Natural killer cell (primary cell): Measurements from ENCODE around the gene ZNF365. TPM values are rescaled to one million over a fixed set of nuclear protein-coding genes. Genes with fewer than 3 reads are reported as not detected.

ENCODE experiments used
- ATAC-seq, 3 donors: fragments of 150-1000 bp in 2 of 3; fragments of 200-7000 bp in 1 of 3; cut with Tn5 transposase; 1 replicate in 1 of 3; 2 replicates in 2 of 3; pipeline ENCODE4 v1.10.0; 2021; ENCODE audit warnings: mild to moderate bottlenecking in 2 of 3, moderate library complexity in 2 of 3
- DNase-seq, 2 donors: peaks; one replicate each; pipeline versions ENCODE4 v3.0.0 to v3.0.0-alpha.2; 2013 to 2021; ENCODE audit warnings: mixed read lengths in 1 of 2
- H3K27ac ChIP-seq: one replicate; pipeline ENCODE4 v1.5.1; 2013; ENCODE audit warnings: mild to moderate bottlenecking, low read length
- H3K27me3 ChIP-seq: one replicate; pipeline ENCODE4 v1.6.1; 2013; ENCODE audit warnings: low read length; ENCODE audit not compliant: control insufficient read depth, insufficient read depth
- H3K36me3 ChIP-seq: one replicate; pipeline ENCODE4 v1.6.1; 2013; ENCODE audit warnings: low read length; ENCODE audit not compliant: control insufficient read depth, insufficient read depth
- H3K4me1 ChIP-seq: one replicate; pipeline ENCODE4 v1.6.1; 2013; ENCODE audit warnings: low read length; ENCODE audit not compliant: control insufficient read depth, insufficient read depth
- H3K4me3 ChIP-seq: one replicate; pipeline ENCODE4 v1.5.1; 2013; ENCODE audit warnings: low read length
- H3K9me3 ChIP-seq: one replicate; pipeline ENCODE4 v1.6.1; 2013; ENCODE audit warnings: low read length; ENCODE audit not compliant: control insufficient read depth, insufficient read depth
- H3K27ac Mint-ChIP-seq, 2 donors: one replicate each; pipeline ENCODE4 v1.8.0; 2022; ENCODE audit warnings: mild to moderate bottlenecking in 2 of 2, mixed read lengths in 2 of 2, moderate library complexity in 1 of 2
- H3K27me3 Mint-ChIP-seq, 2 donors: one replicate each; pipeline ENCODE4 v1.8.0; 2022; ENCODE audit warnings: low read depth in 2 of 2, mixed read lengths in 2 of 2
- H3K36me3 Mint-ChIP-seq: one replicate; pipeline ENCODE4 v1.8.0; 2022; ENCODE audit warnings: mixed read lengths
- H3K4me1 Mint-ChIP-seq, 2 donors: one replicate each; pipeline ENCODE4 v1.8.0; 2022; ENCODE audit warnings: mixed read lengths in 2 of 2
- H3K4me3 Mint-ChIP-seq: one replicate; pipeline ENCODE4 v1.8.0; 2022; ENCODE audit warnings: mild to moderate bottlenecking, moderate library complexity, mixed read lengths
- H3K9me3 Mint-ChIP-seq, 2 donors: one replicate each; pipeline ENCODE4 v1.8.0; 2022; ENCODE audit warnings: mixed read lengths in 2 of 2
- WGBS: methylation state at CpG from one replicate; pipeline ENCODE4 v1.1.7; 2013; ENCODE audit warnings: missing lambda C conversion rate; ENCODE audit not compliant: insufficient coverage; 5-methylcytosine and 5-hydroxymethylcytosine counted together
- intact Hi-C: fragments of 100-400 bp; cut with micrococcal nuclease; formaldehyde crosslinking; loops from one replicate; pipeline ENCODE4 v1.14.2; 2022
- total RNA-seq, 4 donors: library from RNA; stranded (reverse); fragments of 120-200 nt in 1 of 4; gene quantifications; one replicate each; pipeline versions ENCODE4 v1.2.3 to v1.2.4, GENCODE V29; 2013 to 2022
- TF ChIP-seq, protein P1 (sequence below): fragments of 200-600 bp; IDR thresholded peaks from one replicate; pipeline ENCODE4 v1.8.0; 2022; ENCODE audit warnings: antibody characterized with exemption

The ZNF365 gene
- total RNA-seq, 3 donors from 2014 or later (not counting 1 experiment from before 2014, with no cell fraction given) = 4.0 to 8.0 (median 4.5) TPM

DNA sequence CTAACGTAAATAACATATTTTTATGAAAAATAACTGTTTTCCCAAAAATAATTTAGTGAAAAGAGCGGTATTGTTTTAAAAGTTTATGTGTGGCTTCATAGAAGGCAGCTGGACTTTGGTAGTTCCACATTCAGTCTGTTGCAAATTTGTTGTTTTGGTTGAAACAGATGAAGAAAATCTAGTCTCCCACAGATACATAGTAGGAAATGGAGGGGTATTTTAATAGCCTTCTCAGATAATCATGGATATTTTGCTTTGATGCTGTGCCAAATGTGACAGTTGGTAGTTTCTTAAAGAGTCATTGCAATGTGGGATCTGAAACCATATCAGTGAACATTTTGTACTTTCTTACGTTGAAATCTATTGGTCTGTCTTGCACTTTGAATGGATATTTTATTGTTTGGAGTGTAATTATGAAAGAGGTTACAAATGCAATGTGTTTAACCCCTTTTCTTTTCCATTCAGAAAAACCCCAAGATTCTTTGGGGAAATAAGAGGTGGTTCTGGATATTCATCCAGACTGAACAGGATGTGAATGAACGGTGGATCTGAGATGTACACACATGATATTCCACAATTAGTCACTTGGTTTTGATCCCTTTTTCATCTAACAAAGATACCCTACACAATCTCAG lies 10.4 kb downstream of the ZNF365 start:
- peak overlapping the region; percentile 75 to 80 for H3K27ac Mint-ChIP-seq
- H3K4me1 Mint-ChIP-seq = peaks cover 61 to 66% of the 10 kb centered on the region in 2 donors
- 39% methylated on average over 3 of the region's 4 CpGs for WGBS
- ATAC-seq (peak; percentile 1 to 6 (median 6)), DNase-seq (peak in 1 of 2 donors; percentile 25)
- H3K27me3 Mint-ChIP-seq = peaks cover 2 to 13% of the 10 kb centered on the region in 2 donors
- no peaks in the 10 kb centered on the region for H3K36me3 ChIP-seq
- TF ChIP-seq, protein P1, sequence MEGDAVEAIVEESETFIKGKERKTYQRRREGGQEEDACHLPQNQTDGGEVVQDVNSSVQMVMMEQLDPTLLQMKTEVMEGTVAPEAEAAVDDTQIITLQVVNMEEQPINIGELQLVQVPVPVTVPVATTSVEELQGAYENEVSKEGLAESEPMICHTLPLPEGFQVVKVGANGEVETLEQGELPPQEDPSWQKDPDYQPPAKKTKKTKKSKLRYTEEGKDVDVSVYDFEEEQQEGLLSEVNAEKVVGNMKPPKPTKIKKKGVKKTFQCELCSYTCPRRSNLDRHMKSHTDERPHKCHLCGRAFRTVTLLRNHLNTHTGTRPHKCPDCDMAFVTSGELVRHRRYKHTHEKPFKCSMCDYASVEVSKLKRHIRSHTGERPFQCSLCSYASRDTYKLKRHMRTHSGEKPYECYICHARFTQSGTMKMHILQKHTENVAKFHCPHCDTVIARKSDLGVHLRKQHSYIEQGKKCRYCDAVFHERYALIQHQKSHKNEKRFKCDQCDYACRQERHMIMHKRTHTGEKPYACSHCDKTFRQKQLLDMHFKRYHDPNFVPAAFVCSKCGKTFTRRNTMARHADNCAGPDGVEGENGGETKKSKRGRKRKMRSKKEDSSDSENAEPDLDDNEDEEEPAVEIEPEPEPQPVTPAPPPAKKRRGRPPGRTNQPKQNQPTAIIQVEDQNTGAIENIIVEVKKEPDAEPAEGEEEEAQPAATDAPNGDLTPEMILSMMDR = no peak
- H3K4me3 ChIP-seq = peak overlapping the region; percentile 8
- H3K9me3 Mint-ChIP-seq = no peaks in the 10 kb centered on the region
- peaks cover 8% of the 10 kb centered on the region for H3K36me3 Mint-ChIP-seq
- no peaks in the 10 kb centered on the region for H3K27me3 ChIP-seq
- H3K4me1 ChIP-seq = peaks cover 9% of the 10 kb centered on the region
- no peaks in the 10 kb centered on the region for H3K9me3 ChIP-seq
- peak overlapping the region; percentile 62 for H3K27ac ChIP-seq
- intact Hi-C loops = loop anchor here (1.0 to 5.0 kb wide), 8 partner anchors 122 to 482 kb away; partner anchors contain the start of gene ARID5B
- peak overlapping the region; percentile 82 for H3K4me3 Mint-ChIP-seq

DNA sequence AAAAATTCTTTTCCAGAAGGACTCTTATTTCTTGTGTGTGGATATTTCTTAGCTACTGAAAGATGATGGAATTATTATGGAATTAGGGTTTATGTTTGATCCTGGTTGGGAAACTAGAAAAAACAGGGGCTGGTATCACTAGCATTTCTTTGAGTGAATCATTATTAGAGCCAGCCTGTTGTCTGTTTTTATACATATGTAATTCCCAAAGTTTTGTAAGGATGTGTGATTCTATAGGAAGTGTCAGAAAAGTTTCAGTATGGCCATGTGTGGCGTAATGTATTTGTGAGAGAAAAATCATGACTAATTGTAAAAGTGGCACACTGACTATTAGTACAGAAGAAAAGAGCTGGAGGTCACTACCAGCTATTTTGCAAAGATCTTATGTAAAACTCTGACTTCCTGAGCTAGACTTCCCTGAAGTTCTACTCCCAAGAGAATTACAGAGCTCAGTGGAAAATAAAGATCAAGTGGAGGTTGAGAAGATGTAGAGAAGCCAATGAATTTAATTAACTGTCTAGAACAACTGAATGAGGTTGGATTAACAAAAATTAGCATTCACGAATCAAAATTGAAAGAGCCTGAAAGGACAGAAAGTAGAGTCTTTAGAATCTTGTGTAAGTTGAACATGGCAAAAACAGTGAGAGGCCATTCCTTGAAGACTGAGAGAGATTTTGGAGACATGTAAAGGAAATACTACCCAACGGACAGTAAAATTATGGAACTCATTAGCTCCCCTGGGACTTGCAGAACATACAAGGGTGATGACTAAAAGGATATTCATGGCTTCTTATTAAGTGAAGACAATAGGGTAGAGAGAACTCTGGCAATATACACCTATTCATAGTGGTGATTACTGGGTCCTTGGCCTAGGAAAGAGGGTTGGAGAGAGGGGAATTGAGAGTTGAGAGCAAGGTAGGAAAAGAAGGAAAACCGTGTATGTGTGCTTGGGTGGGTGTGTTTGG lies 12.5 kb downstream of the ZNF365 start:
- H3K27ac Mint-ChIP-seq = no peak overlapping the region
- no peaks in the 10 kb centered on the region for H3K9me3 ChIP-seq
- no peak for ATAC-seq

DNA sequence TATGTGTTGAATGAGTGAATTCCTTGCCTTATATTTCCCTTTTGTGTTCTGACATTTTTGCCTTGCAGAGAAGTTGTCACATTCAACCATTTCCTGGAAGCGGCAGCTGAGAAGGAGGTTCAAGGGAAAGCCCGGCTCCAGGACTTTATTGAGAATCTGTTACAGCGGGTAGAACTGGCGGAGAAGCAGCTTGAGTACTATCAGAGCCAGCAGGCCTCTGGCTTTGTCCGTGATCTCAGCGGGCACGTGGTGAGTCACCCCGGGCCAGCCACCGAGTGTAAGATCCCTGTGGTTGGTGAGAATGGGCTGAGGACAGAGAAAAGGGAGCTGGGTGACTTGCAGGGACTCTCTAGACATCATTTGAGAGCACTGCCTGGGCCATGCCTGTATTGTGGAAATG lies 14.2 kb downstream of the ZNF365 start:
- H3K4me1 Mint-ChIP-seq = peaks cover 37 to 40% of the 10 kb centered on the region in 2 donors
- no peak for DNase-seq
- Histone ChIP-seq H3K27me3 (no peaks in the 10 kb centered on the region), H3K36me3 (no peaks in the 10 kb centered on the region), H3K4me3 (no peak overlapping the region), H3K4me1 (peaks cover 3% of the 10 kb centered on the region), H3K27ac (no peak overlapping the region), H3K9me3 (no peaks in the 10 kb centered on the region)
- peak overlapping the region; percentile 38 for H3K4me3 Mint-ChIP-seq
- intact Hi-C loops = loop anchor here (5.0 kb wide), 1 partner anchor 244 kb away; no protein-coding TSS in a partner anchor
- TF ChIP-seq, protein P1 = no peak
- WGBS = 72% methylated on average over 9 of the region's 9 CpGs
- peaks cover 8% of the 10 kb centered on the region for H3K36me3 Mint-ChIP-seq
- H3K9me3 Mint-ChIP-seq = no peaks in the 10 kb centered on the region
- peak in 1 of 3 donors; percentile 22 for ATAC-seq
- peaks cover 5 to 13% of the 10 kb centered on the region in 2 donors for H3K27me3 Mint-ChIP-seq
- H3K27ac Mint-ChIP-seq = peak overlapping the region; percentile 59 to 78

More for the DNA sequence above, 12.5 kb downstream of the ZNF365 start:
- DNase-seq = no peak
- H3K4me3 ChIP-seq = no peak overlapping the region
- peaks cover 2 to 13% of the 10 kb centered on the region in 2 donors for H3K27me3 Mint-ChIP-seq
- no peaks in the 10 kb centered on the region for H3K36me3 ChIP-seq
- no peak overlapping the region for H3K27ac ChIP-seq
- TF ChIP-seq, protein P1 = no peak
- H3K4me3 Mint-ChIP-seq = no peak overlapping the region
- H3K27me3 ChIP-seq = no peaks in the 10 kb centered on the region
- intact Hi-C loops = loop anchor here (5.0 kb wide), 1 partner anchor 246 kb away; no protein-coding TSS in a partner anchor
- H3K36me3 Mint-ChIP-seq = peaks cover 8% of the 10 kb centered on the region
- H3K9me3 Mint-ChIP-seq = no peaks in the 10 kb centered on the region
- 94% methylated on average over 4 of the region's 4 CpGs for WGBS
- peaks cover 9% of the 10 kb centered on the region for H3K4me1 ChIP-seq
- H3K4me1 Mint-ChIP-seq = peaks cover 50 to 54% of the 10 kb centered on the region in 2 donors
